Suprapubic skin (tissue), 4 donors: ENCODE results near the gene ADGRB3. TPM values are rescaled to one million over a fixed set of nuclear protein-coding genes. Genes with fewer than 3 reads are reported as not detected.
"Not testable (repeated sequence)": the region's sequence is repeated elsewhere in the genome, so short reads cannot be mapped to it uniquely, and the experiment has no call there.

Experiments used
- DNase-seq, 2 donors: peaks; one replicate each; pipeline ENCODE4 v3.0.0-alpha.2; 2019; ENCODE audit warnings: low spot score in 2 of 2
- H3K27ac ChIP-seq: fragments of 200-600 bp; sonication (generic); one replicate; pipeline ENCODE4 v1.5.1; 2019
- H3K27me3 ChIP-seq: fragments of 200-600 bp; sonication (generic); one replicate; pipeline ENCODE4 v1.5.1; 2019
- H3K36me3 ChIP-seq: fragments of 200-600 bp; sonication (generic); one replicate; pipeline ENCODE4 v1.5.1; 2019
- H3K4me1 ChIP-seq: fragments of 200-600 bp; sonication (generic); one replicate; pipeline ENCODE4 v1.5.1; 2019
- H3K4me3 ChIP-seq: fragments of 200-600 bp; sonication (generic); one replicate; pipeline ENCODE4 v1.5.1; 2019; ENCODE audit warnings: mild to moderate bottlenecking
- H3K9me3 ChIP-seq: fragments of 200-600 bp; sonication (generic); one replicate; pipeline ENCODE4 v1.5.1; 2019
- CTCF ChIP-seq, 2 donors: fragments of 200-600 bp in 1 of 2; fragments of 450-650 bp in 1 of 2; sonication (generic) in 1 of 2; IDR thresholded peaks; one replicate each; pipeline ENCODE4 v1.5.1; 2016 to 2019; ENCODE audit warnings: antibody characterized with exemption in 2 of 2, mild to moderate bottlenecking in 1 of 2, moderate library complexity in 1 of 2
- EP300 ChIP-seq: sonication (generic); formaldehyde crosslinking; IDR thresholded peaks from one replicate; pipeline ENCODE4 v1.6.1; 2017; ENCODE audit warnings: antibody characterized with exemption
- POLR2A ChIP-seq, 2 donors: fragments of 450-650 bp; IDR thresholded peaks; one replicate each; pipeline ENCODE4 v1.6.1; 2017; ENCODE audit warnings: antibody characterized with exemption in 2 of 2, mild to moderate bottlenecking in 2 of 2, moderate library complexity in 2 of 2
- POLR2AphosphoS5 ChIP-seq, 3 donors: sonication (generic); formaldehyde crosslinking; IDR thresholded peaks; one replicate each; pipeline ENCODE4 v1.6.1; 2017; ENCODE audit warnings: antibody characterized with exemption in 3 of 3
- WGBS: methylation state at CpG from one replicate; pipeline ENCODE4 v1.1.5; 2018; 5-methylcytosine and 5-hydroxymethylcytosine counted together
- total RNA-seq, 4 donors: library from RNA; depleted of rRNA; stranded (reverse); fragments of >200 nt; gene quantifications; one replicate each; pipeline ENCODE4 v1.1.0, GENCODE V29; 2016

Gene ADGRB3
- total RNA-seq, 4 donors from 2014 or later: 0.42 to 2.2 (median 1.3) TPM

GRCh38 chr6:69421269-69421668, 786.2 kb downstream of the ADGRB3 start:
- no peaks in the 10 kb centered on the region for H3K27me3 ChIP-seq
- H3K9me3 ChIP-seq: no peaks in the 10 kb centered on the region
- no peak for DNase-seq
- no peak overlapping the region for H3K27ac ChIP-seq
- no peaks in the 10 kb centered on the region for H3K36me3 ChIP-seq
- H3K4me3 ChIP-seq: no peak overlapping the region
- no peaks in the 10 kb centered on the region for H3K4me1 ChIP-seq
- no peak for TF ChIP-seq CTCF (IDR thresholded peaks at IDR 0.05)
- no peak for TF ChIP-seq POLR2AphosphoS5 (IDR thresholded peaks at IDR 0.05)
- TF ChIP-seq POLR2A (IDR thresholded peaks at IDR 0.05): no peak
- no peak for TF ChIP-seq EP300

- WGBS: 85% methylated on average over 1 of the region's 1 CpG
- TF ChIP-seq CTCF (IDR thresholded peaks at IDR 0.05): no peak
- no peak for TF ChIP-seq POLR2AphosphoS5 (IDR thresholded peaks at IDR 0.05)
- TF ChIP-seq POLR2A (IDR thresholded peaks at IDR 0.05): no peak
- TF ChIP-seq EP300: no peak
- H3K9me3 ChIP-seq: no peaks in the 10 kb centered on the region
Observed at GRCh38 chr6:69422020-69422419, 786.9 kb downstream of the ADGRB3 start.

GRCh38 chr6:69422475-69422874, 787.4 kb downstream of the ADGRB3 start:
- TF ChIP-seq POLR2A (IDR thresholded peaks at IDR 0.05): no peak
- 74% methylated on average over 3 of the region's 3 CpGs for WGBS
- Histone ChIP-seq H3K4me1 (no peaks in the 10 kb centered on the region), H3K27me3 (no peaks in the 10 kb centered on the region), H3K9me3 (no peaks in the 10 kb centered on the region), H3K4me3 (no peak overlapping the region), H3K27ac (no peak overlapping the region), H3K36me3 (no peaks in the 10 kb centered on the region)
- no peak for DNase-seq

More at GRCh38 chr6:69422020-69422419, 786.9 kb downstream of the ADGRB3 start:
- Histone ChIP-seq H3K27ac (no peak overlapping the region), H3K4me1 (no peaks in the 10 kb centered on the region), H3K27me3 (no peaks in the 10 kb centered on the region), H3K36me3 (no peaks in the 10 kb centered on the region), H3K4me3 (no peak overlapping the region)
- no peak for DNase-seq

GRCh38 chr6:69423785-69424184, 788.7 kb downstream of the ADGRB3 start:
- no peak overlapping the region for H3K4me3 ChIP-seq
- 92% methylated on average over 3 of the region's 3 CpGs for WGBS
- no peaks in the 10 kb centered on the region for H3K27me3 ChIP-seq
- no peaks in the 10 kb centered on the region for H3K9me3 ChIP-seq
- no peak overlapping the region for H3K27ac ChIP-seq
- TF ChIP-seq POLR2AphosphoS5 (IDR thresholded peaks at IDR 0.05): no peak
- no peak for TF ChIP-seq POLR2A (IDR thresholded peaks at IDR 0.05)
- no peak for TF ChIP-seq CTCF (IDR thresholded peaks at IDR 0.05)
- no peak for TF ChIP-seq EP300
- H3K4me1 ChIP-seq: no peaks in the 10 kb centered on the region
- H3K36me3 ChIP-seq: no peaks in the 10 kb centered on the region
- DNase-seq: no peak

GRCh38 chr6:69424581-69424980, 789.5 kb downstream of the ADGRB3 start:
- no peak for DNase-seq
- no peaks in the 10 kb centered on the region for H3K27me3 ChIP-seq
- H3K36me3 ChIP-seq: no peaks in the 10 kb centered on the region
- no peak overlapping the region for H3K4me3 ChIP-seq
- 60% methylated on average over 3 of the region's 3 CpGs for WGBS
- TF ChIP-seq CTCF (IDR thresholded peaks at IDR 0.05) (no peak), POLR2AphosphoS5 (IDR thresholded peaks at IDR 0.05) (no peak), EP300 (no peak), POLR2A (IDR thresholded peaks at IDR 0.05) (no peak)
- no peak overlapping the region for H3K27ac ChIP-seq
- H3K9me3 ChIP-seq: no peaks in the 10 kb centered on the region
- no peaks in the 10 kb centered on the region for H3K4me1 ChIP-seq

- no peaks in the 10 kb centered on the region for H3K9me3 ChIP-seq
- H3K4me1 ChIP-seq: no peaks in the 10 kb centered on the region
- no peak overlapping the region for H3K27ac ChIP-seq
- H3K36me3 ChIP-seq: no peaks in the 10 kb centered on the region
- 74% methylated on average over 5 of the region's 5 CpGs for WGBS
- DNase-seq: no peak
- TF ChIP-seq POLR2AphosphoS5 (IDR thresholded peaks at IDR 0.05): no peak
- TF ChIP-seq EP300: no peak
- TF ChIP-seq POLR2A (IDR thresholded peaks at IDR 0.05): no peak
- TF ChIP-seq CTCF (IDR thresholded peaks at IDR 0.05): no peak
- no peaks in the 10 kb centered on the region for H3K27me3 ChIP-seq
- H3K4me3 ChIP-seq: no peak overlapping the region
Observed at GRCh38 chr6:69427882-69428281, 792.8 kb downstream of the ADGRB3 start.

- H3K4me1 ChIP-seq, H3K4me3 ChIP-seq, H3K27ac ChIP-seq, H3K9me3 ChIP-seq, H3K36me3 ChIP-seq, H3K27me3 ChIP-seq, DNase-seq: not testable (repeated sequence)
- WGBS: over 99% methylated on average over 11 of the region's 19 CpGs
Observed at GRCh38 chr6:69432168-69432567, 797.1 kb downstream of the ADGRB3 start.

GRCh38 chr6:69433116-69433515, 798.0 kb downstream of the ADGRB3 start:
- H3K9me3 ChIP-seq, DNase-seq, H3K36me3 ChIP-seq, H3K4me1 ChIP-seq, H3K27ac ChIP-seq, H3K27me3 ChIP-seq, H3K4me3 ChIP-seq: not testable (repeated sequence)
- WGBS: 90% methylated on average over 2 of the region's 22 CpGs
